Measurements from ENCODE around the gene VIPR1.

DNA sequence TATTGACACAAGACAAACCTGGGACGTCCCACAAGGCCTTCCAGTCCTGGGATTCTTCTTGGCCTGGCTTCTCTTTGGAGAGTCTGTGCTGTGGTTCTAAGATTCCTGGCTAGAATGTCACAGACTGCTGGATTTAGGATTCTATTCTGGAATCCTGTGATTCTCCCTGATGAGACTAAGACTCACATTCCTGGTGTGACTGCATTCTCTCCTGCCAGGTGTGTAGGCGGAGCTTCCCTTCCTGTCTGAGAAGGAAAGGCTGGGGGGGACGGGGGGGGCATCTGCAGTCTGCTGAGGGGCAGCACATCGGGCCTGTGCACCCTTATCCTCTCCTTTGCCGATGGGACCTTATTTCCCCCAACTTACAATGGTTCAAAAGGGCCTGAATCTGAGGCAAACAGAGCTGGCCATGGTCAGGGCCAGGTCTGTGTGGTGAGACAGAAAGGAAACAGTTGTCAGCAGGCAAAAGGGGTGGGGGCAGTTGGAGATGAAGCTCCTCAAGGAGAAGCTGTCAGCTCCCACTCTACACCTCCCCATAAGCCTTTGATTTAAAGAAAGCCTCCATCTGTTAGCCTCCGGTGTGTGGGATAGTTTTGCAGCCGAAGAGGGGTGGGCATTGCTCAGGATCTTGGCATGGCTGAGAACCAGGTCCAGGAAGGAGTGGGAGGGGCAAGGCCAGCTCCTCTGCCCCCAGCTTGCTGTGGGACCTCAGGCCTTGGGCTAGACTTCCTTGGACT lies 30.9 kb downstream of the VIPR1 start:
- TF ChIP-seq, protein P1, sequence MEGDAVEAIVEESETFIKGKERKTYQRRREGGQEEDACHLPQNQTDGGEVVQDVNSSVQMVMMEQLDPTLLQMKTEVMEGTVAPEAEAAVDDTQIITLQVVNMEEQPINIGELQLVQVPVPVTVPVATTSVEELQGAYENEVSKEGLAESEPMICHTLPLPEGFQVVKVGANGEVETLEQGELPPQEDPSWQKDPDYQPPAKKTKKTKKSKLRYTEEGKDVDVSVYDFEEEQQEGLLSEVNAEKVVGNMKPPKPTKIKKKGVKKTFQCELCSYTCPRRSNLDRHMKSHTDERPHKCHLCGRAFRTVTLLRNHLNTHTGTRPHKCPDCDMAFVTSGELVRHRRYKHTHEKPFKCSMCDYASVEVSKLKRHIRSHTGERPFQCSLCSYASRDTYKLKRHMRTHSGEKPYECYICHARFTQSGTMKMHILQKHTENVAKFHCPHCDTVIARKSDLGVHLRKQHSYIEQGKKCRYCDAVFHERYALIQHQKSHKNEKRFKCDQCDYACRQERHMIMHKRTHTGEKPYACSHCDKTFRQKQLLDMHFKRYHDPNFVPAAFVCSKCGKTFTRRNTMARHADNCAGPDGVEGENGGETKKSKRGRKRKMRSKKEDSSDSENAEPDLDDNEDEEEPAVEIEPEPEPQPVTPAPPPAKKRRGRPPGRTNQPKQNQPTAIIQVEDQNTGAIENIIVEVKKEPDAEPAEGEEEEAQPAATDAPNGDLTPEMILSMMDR (IDR thresholded peaks at IDR 0.05), result no peak
- no peak for TF ChIP-seq EZH2 (IDR thresholded peaks at IDR 0.05; ENCODE audit: borderline replicate concordance, insufficient read depth, low read depth, low read length, poor library complexity, severe bottlenecking)
